ENCODE measurements around the gene UCK1.

The UCK1 gene

DNA sequence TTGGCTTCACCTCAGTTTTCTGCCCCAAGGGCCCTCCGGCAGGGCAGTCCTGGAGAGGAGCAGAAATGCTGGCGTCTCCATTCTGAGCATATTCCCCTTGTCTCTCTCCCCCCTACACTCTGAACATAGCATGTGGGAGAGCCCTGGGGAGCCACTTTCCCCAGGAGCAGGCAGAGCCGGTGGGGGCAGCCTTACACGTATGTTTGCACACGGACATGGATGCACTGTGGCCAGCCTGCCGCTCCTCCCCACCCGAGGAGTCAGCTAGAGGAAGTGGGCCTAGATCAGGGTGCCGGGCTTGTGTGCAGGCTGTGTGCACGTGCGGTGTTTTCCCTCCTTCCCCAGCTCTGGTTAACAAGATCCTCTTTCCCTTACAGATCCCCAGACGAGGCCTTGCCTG lies 53.7 kb downstream of the UCK1 start:
- H3K9me2 ChIP-seq (replicated peaks; ENCODE audit: insufficient read depth, low read length): no peaks in the 10 kb centered on the region
- no peak overlapping the region for H3K27ac ChIP-seq (ENCODE audit: low read length)
- no peak overlapping the region for H3K9ac ChIP-seq (ENCODE audit: low read length)
- H4K20me1 ChIP-seq (ENCODE audit: insufficient read depth, low read length): no peaks in the 10 kb centered on the region; the same call in 1 of the 2 replicates
- no peak overlapping the region for H2AFZ ChIP-seq (ENCODE audit: low read length)
- H3K9me3 ChIP-seq (replicated peaks; ENCODE audit: insufficient read depth, low read length): no peaks in the 10 kb centered on the region
- TF ChIP-seq EZH2 (optimal IDR thresholded peaks at IDR 0.05; ENCODE audit: low read depth, low read length) (no peak), EZH2phosphoT487 (IDR thresholded peaks at IDR 0.05; ENCODE audit: low read length) (no peak)
- TF ChIP-seq, protein P1, sequence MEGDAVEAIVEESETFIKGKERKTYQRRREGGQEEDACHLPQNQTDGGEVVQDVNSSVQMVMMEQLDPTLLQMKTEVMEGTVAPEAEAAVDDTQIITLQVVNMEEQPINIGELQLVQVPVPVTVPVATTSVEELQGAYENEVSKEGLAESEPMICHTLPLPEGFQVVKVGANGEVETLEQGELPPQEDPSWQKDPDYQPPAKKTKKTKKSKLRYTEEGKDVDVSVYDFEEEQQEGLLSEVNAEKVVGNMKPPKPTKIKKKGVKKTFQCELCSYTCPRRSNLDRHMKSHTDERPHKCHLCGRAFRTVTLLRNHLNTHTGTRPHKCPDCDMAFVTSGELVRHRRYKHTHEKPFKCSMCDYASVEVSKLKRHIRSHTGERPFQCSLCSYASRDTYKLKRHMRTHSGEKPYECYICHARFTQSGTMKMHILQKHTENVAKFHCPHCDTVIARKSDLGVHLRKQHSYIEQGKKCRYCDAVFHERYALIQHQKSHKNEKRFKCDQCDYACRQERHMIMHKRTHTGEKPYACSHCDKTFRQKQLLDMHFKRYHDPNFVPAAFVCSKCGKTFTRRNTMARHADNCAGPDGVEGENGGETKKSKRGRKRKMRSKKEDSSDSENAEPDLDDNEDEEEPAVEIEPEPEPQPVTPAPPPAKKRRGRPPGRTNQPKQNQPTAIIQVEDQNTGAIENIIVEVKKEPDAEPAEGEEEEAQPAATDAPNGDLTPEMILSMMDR (IDR thresholded peaks at IDR 0.05; ENCODE audit: low read length): no peak
- H3K27me3 ChIP-seq (replicated peaks; ENCODE audit: insufficient read depth, low read length): no peaks in the 10 kb centered on the region
- peaks cover 16% of the 10 kb centered on the region for H3K4me1 ChIP-seq (ENCODE audit: low read length)
- H3F3A ChIP-seq (ENCODE audit: insufficient read depth, low read length): peaks cover 10% of the 10 kb centered on the region
- H3K4me3 ChIP-seq (ENCODE audit: low read length): no peak overlapping the region
- no peak overlapping the region for H3K4me2 ChIP-seq (ENCODE audit: low read depth, low read length)
- peaks cover 20% of the 10 kb centered on the region for H3K36me3 ChIP-seq (replicated peaks; ENCODE audit: insufficient read depth, low read length)
- DNase-seq: no peak
- H3K79me2 ChIP-seq (ENCODE audit: low read length): peaks cover 83% of the 10 kb centered on the region

DNA sequence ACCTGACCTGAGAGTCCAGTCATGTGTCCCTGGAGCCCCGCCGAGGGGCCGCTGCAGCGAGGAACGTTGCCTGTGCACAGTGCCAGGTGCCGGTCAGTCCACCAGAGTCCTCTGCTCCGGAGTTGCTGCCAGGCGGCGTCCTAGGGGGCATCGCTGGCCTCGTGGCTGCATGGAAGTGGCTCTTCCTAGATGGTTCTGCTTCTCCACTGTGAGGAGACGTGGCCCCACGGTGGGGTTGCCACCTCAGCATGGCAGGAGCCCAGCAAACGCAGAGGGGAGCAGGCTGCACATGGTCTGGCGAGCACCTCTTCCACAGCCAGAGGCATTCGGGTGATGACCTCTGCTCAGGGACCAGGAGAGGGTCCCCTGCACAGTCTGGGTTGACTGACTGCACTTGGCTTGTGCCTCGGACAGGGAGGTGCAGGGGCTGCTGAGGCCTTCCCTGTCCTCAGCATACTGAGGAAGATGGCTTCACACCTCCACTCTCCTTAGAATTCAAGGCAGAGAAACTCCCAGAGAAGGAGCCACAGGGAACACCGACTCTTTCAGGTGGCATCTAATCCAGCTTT lies 54.2 kb downstream of the UCK1 start:
- Histone ChIP-seq H3K9ac (ENCODE audit: low read length) (no peak overlapping the region), H3K4me3 (ENCODE audit: low read length) (no peak overlapping the region)
- TF ChIP-seq EZH2 (optimal IDR thresholded peaks at IDR 0.05; ENCODE audit: low read depth, low read length) (no peak), EZH2phosphoT487 (IDR thresholded peaks at IDR 0.05; ENCODE audit: low read length) (no peak)
- TF ChIP-seq, protein P1 (IDR thresholded peaks at IDR 0.05; ENCODE audit: low read length): no peak

GRCh38 chr9:131475956-131476776 lies 54.9 kb downstream of the UCK1 start:
- no peak for TF ChIP-seq EZH2phosphoT487 (IDR thresholded peaks at IDR 0.05; ENCODE audit: low read length)
- TF ChIP-seq, protein P1 (IDR thresholded peaks at IDR 0.05; ENCODE audit: low read length): peak; percentile 25

More for the DNA sequence above, 54.2 kb downstream of the UCK1 start:
- H3K79me2 ChIP-seq (ENCODE audit: low read length): peaks cover 82% of the 10 kb centered on the region
- no peak overlapping the region for H3K4me2 ChIP-seq (ENCODE audit: low read depth, low read length)
- H3K4me1 ChIP-seq (ENCODE audit: low read length): peaks cover 16% of the 10 kb centered on the region
- H4K20me1 ChIP-seq (ENCODE audit: insufficient read depth, low read length): no peaks in the 10 kb centered on the region; the same call in 1 of the 2 replicates
- H3K9me3 ChIP-seq (replicated peaks; ENCODE audit: insufficient read depth, low read length): no peaks in the 10 kb centered on the region
- H3K36me3 ChIP-seq (replicated peaks; ENCODE audit: insufficient read depth, low read length): peaks cover 20% of the 10 kb centered on the region
- H3K27ac ChIP-seq (ENCODE audit: low read length): no peak overlapping the region
- no peaks in the 10 kb centered on the region for H3K27me3 ChIP-seq (replicated peaks; ENCODE audit: insufficient read depth, low read length)
- no peak overlapping the region for H2AFZ ChIP-seq (ENCODE audit: low read length)
- DNase-seq: no peak
- peaks cover 10% of the 10 kb centered on the region for H3F3A ChIP-seq (ENCODE audit: insufficient read depth, low read length)
- no peaks in the 10 kb centered on the region for H3K9me2 ChIP-seq (replicated peaks; ENCODE audit: insufficient read depth, low read length)

More at GRCh38 chr9:131475956-131476776, 54.9 kb downstream of the UCK1 start:
- Histone ChIP-seq H3K9me2 (replicated peaks; ENCODE audit: insufficient read depth, low read length) (no peaks in the 10 kb centered on the region), H3K9me3 (replicated peaks; ENCODE audit: insufficient read depth, low read length) (no peaks in the 10 kb centered on the region), H3K9ac (ENCODE audit: low read length) (no peak overlapping the region), H3K27ac (ENCODE audit: low read length) (no peak overlapping the region), H2AFZ (ENCODE audit: low read length) (no peak overlapping the region), H3K4me2 (ENCODE audit: low read depth, low read length) (no peak overlapping the region), H3K27me3 (replicated peaks; ENCODE audit: insufficient read depth, low read length) (no peaks in the 10 kb centered on the region), H3K4me1 (ENCODE audit: low read length) (peaks cover 16% of the 10 kb centered on the region), H3K36me3 (replicated peaks; ENCODE audit: insufficient read depth, low read length) (peaks cover 20% of the 10 kb centered on the region), H3K4me3 (ENCODE audit: low read length) (no peak overlapping the region), H4K20me1 (ENCODE audit: insufficient read depth, low read length) (no peaks in the 10 kb centered on the region; the same call in 1 of the 2 replicates), H3K79me2 (ENCODE audit: low read length) (peaks cover 82% of the 10 kb centered on the region), H3F3A (ENCODE audit: insufficient read depth, low read length) (peaks cover 10% of the 10 kb centered on the region)
- no peak for DNase-seq

All from MM.1S (cell line).